Skin epidermis (tissue), 12 donors: Measurements from ENCODE around the gene DENND1A.

Experiments
- H3K27ac ChIP-seq, 21 experiments: fragments of 200-600 bp; sonication (generic) in 11 of 21; one replicate each; pipeline ENCODE4 v1.5.0; 2020; ENCODE audit warnings: mild to moderate bottlenecking in 3 of 21, inconsistent platforms in 2 of 21, moderate library complexity in 2 of 21
- H3K4me3 ChIP-seq, 7 experiments: fragments of 200-600 bp; sonication (generic) in 2 of 7; one replicate each; pipeline ENCODE4 v1.5.0; 2020; ENCODE audit warnings: inconsistent platforms in 2 of 7, mild to moderate bottlenecking in 2 of 7, moderate library complexity in 1 of 7

DENND1A gene

DNA sequence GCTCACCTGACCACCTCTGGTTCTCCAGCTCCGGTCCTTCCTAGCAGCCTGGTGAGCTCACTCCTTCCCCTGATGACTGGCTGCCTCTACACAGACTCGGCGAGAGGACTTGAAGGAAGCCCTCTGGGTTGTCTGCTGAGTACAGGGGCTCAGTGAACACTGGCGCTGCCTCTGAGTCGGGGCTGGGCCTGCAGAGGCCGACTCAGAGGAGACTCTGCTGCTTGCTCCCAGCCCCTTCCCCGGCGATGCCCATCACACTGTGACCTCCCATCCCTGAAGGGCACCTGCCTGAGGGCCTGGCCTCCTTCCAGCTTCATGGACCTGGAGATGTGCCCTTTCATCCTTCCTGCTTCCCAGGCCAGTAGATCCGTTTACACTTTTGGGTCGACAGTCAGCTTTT lies 551.9 kb downstream of the DENND1A start:
- H3K4me3 ChIP-seq = no peak overlapping the region
- H3K27ac ChIP-seq = no peak overlapping the region

- H3K4me3 ChIP-seq = no peak overlapping the region
- H3K27ac ChIP-seq = no peak overlapping the region
These were observed 552.5 kb downstream of the DENND1A start for GRCh38 chr9:123377211-123377971.

DNA sequence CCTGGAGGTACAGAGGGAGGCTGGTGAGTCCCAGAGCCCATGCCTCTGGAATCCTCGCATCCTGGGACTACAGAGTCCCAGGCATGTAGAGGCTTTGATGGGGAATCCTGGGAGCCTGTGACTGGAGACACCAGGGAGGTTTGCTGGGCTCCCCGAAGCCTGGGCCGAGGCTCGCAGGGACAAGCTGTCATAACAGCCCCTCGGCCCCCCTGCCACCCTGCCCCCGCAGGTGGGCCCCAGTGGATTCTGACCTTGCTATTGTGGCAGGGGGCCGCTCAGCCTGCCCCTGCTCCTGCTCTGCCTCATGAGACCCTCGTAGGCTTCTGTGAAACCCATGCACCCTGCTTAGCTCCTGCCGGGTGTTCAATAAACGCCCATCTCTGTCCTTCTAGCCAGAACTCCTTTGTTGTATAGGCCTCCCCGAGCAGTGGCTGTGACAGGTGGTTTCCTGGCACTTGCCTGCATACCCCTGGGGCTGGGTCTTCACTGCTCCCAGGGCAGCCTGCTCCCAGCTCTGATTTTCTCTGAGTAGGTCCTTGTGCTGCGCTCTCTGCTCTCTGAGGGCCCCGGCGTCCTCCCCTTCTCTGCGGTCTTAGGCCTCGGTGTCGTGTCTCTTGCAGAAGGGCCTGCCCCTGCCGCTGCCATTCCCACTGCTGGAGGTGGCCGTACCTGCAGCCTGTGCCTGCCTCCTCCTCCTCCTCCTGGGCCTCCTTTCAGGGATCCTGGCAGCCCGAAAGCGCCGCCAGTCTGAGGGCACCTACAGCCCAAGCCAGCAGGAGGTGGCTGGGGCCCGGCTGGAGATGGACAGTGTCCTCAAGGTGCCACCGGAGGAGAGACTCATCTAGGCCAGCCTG lies 553.5 kb downstream of the DENND1A start:
- Histone ChIP-seq H3K4me3 (no peak overlapping the region), H3K27ac (no peak overlapping the region)

GRCh38 chr9:123375469-123376132 lies 554.3 kb downstream of the DENND1A start:
- no peak overlapping the region for H3K4me3 ChIP-seq
- H3K27ac ChIP-seq = no peak overlapping the region

- no peak overlapping the region for H3K27ac ChIP-seq
- H3K4me3 ChIP-seq = no peak overlapping the region
These were observed 556.0 kb downstream of the DENND1A start for GRCh38 chr9:123373946-123374345.

- Histone ChIP-seq H3K27ac (no peak overlapping the region), H3K4me3 (no peak overlapping the region)
These were observed 556.4 kb downstream of the DENND1A start for GRCh38 chr9:123373447-123373923.

GRCh38 chr9:123372766-123373446 lies 557.0 kb downstream of the DENND1A start:
- Histone ChIP-seq H3K27ac (no peak overlapping the region), H3K4me3 (no peak overlapping the region)

DNA sequence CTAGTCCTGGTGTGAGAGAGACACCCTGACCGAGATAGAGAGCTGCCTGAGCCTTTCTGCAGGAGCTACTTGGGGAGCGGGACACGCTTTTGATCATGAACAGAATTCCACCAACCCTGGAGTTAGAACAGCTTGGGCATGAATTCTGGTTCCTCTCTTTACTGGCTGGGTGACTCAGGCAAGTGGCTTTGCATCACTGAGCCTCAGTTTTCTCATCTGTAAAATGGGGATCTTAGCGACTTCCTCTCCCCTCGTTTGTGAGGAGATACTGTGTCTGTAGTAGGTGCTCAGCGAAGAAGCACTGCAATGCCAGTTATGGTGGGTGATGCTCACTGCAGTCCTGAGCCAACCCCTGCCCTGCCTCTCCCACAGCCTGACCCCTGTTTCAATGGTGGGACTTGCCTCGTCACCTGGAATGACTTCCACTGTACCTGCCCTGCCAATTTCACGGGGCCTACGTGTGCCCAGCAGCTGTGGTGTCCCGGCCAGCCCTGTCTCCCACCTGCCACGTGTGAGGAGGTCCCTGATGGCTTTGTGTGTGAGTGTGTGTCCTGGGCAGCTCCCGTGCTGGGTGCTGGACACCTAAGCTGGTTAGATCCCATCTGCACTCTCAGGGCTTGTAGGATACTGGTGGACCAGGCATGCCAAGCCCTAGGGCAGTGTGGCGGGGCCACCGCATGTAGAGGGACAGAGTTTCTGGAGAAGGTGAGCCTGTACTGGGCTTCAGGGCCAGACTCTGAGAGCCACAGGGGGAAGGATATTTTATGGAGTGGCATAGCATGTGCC lies 557.9 kb downstream of the DENND1A start:
- Histone ChIP-seq H3K4me3 (no peak overlapping the region), H3K27ac (no peak overlapping the region)

DNA sequence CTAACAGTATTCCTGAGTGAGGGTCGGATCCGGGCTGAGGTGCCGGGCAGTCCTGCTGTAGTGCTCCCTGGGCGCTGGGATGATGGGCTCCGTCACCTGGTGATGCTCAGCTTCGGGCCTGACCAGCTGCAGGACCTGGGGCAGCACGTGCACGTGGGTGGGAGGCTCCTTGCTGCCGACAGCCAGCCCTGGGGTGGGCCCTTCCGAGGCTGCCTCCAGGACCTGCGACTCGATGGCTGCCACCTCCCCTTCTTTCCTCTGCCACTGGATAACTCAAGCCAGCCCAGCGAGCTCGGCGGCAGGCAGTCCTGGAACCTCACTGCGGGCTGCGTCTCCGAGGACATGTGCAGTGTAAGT lies 558.7 kb downstream of the DENND1A start:
- Histone ChIP-seq H3K27ac (no peak overlapping the region), H3K4me3 (no peak overlapping the region)

DNA sequence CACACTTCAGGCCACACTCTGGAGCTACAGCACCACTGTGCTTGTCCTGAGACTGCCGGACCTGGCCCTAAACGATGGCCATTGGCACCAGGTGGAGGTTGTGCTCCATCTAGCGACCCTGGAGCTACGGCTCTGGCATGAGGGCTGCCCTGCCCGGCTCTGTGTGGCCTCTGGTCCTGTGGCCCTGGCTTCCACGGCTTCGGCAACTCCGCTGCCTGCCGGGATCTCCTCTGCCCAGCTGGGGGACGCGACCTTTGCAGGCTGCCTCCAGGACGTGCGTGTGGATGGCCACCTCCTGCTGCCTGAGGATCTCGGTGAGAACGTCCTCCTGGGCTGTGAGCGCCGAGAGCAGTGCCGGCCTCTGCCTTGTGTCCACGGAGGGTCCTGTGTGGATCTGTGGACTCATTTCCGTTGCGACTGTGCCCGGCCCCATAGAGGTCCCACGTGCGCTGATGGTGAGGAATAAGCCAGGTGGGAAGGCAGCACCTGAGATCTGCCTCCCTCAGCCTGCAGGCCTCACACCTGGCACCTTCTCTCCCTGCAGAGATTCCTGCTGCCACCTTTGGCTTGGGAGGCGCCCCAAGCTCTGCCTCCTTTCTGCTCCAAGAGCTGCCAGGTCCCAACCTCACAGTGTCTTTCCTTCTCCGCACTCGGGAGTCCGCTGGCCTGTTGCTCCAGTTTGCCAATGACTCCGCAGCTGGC lies 559.2 kb downstream of the DENND1A start:
- Histone ChIP-seq H3K27ac (no peak overlapping the region), H3K4me3 (no peak overlapping the region)

DNA sequence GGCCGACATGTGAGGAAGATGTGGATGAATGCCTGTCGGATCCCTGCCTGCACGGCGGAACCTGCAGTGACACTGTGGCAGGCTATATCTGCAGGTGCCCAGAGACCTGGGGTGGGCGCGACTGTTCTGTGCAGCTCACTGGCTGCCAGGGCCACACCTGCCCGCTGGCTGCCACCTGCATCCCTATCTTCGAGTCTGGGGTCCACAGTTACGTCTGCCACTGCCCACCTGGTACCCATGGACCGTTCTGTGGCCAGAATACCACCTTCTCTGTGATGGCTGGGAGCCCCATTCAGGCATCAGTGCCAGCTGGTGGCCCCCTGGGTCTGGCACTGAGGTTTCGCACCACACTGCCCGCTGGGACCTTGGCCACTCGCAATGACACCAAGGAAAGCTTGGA lies 559.8 kb downstream of the DENND1A start:
- Histone ChIP-seq H3K27ac (no peak overlapping the region), H3K4me3 (no peak overlapping the region)

DNA sequence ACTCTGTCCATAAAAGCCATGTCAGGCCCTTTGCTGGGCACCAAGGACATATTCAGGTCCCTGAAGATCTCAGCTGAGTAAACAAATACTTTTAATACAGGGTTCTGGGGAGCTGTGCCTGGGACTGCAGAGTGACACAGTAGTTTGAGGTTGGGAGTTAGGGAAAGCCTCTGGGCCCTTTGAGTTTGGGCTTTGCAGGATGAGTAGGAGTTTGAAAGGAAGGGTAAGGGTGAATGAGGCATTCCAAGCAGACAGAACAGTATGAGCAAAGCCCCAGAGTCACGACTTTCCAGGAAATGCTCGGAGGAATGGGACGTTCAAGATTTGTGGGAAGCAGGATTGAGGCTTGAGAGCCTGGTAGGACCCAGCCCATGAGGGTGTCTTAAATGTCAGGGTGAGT lies 560.6 kb downstream of the DENND1A start:
- Histone ChIP-seq H3K4me3 (no peak overlapping the region), H3K27ac (no peak overlapping the region)

- H3K4me3 ChIP-seq = no peak overlapping the region
These were observed 561.3 kb downstream of the DENND1A start for GRCh38 chr9:123368536-123369153.

DNA sequence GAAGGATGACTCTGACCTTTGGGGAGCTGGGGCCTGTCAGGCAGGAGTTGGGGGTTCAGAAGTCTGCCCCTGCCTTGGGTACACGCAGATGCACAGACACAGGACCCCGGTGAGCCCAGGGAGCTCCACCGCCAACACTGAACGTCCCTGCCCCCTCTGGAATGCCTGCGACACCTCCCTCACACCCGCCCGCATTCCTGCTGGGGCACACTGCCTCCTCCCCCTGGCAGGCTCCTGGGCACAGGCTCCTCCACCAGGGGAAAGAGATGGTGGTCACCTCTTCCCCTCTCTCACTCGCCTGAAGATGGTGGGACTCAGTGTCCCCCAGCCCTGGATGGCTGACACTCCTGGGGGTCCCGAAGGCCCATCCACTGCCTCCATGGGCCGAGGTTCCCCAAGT lies 561.9 kb downstream of the DENND1A start:
- no peak overlapping the region for H3K27ac ChIP-seq
- no peak overlapping the region for H3K4me3 ChIP-seq

More at GRCh38 chr9:123368536-123369153, 561.3 kb downstream of the DENND1A start:
- no peak overlapping the region for H3K27ac ChIP-seq

DNA sequence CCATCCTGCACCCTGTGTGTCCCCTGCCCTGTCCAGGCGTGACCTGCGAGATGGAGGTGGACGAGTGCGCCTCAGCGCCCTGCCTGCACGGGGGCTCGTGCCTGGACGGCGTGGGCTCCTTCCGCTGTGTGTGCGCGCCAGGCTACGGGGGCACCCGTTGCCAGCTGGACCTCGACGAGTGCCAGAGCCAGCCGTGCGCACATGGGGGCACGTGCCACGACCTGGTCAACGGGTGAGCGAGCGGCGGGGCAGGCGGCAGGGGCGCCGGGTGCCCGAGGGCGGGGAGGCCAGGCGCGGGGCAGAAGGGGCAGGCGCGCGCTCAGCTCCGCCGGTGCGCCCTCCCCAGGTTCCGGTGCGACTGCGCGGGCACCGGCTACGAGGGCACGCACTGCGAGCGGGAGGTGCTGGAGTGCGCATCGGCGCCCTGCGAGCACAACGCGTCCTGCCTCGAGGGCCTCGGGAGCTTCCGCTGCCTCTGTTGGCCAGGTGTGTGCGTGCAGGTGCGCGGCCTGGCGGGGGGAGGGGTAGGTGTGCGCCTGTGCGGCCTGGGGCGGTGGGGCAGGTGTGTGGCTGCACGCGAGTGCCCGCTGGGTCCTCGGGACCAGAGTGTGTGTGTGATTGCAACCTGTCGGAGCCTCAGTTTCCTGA lies 563.9 kb downstream of the DENND1A start:
- Histone ChIP-seq H3K27ac (no peak overlapping the region), H3K4me3 (no peak overlapping the region)

DNA sequence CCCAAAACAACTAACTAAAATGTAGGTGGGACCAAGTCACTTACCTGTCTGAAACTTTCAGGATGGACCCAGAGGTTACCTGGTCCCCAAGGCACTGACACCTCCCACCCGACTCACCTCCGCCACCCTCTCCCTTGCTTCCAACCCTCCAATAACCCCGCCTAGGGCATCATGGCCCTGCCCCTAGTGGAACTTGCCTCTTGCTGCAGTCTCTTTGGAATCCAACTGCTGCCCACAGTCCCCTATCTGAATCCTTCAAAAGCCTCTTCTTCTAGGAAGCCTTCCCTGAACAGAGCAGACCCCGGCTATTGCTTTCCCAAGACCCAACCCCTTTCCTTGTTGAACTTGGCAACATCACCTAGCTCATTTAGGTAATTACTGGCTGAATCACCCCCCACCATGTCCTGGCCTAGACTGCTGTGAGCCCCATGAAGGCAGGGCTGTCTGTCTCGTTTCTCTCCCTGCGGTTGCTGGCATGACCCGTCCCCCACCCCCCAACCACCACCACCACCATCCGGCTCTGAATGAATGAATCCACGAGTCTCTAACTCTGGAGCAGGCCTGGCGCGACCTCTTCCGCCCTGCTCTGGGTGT lies 564.5 kb downstream of the DENND1A start:
- Histone ChIP-seq H3K27ac (no peak overlapping the region), H3K4me3 (no peak overlapping the region)

DNA sequence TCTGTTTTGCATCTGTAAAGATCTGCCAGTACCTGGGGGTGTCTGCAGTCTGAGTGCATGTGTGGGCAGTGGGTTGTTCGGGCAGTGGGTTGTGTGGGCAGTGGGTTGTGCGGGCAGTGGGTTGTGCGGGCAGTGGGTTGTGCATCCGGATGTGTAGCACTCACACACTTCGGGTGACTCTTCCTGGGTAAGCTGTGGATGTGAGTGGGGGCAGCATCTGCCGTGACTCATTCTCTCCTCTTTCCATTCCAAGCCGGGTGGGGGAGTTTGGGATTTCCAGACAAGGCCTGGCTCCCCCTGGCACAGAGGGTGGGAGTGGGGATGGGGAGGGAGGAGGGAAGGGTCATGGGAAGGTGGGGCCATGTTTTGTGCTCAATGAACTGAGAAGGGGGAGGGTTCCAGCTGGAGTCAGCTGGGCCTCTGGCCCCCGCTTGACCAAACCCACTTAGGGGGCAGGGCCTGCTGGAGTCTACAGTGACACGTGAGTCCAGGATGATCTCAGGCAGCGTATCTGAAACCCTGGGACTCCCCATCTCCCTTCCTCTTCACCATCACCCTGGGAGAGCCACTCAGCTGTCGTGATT lies 565.6 kb downstream of the DENND1A start:
- no peak overlapping the region for H3K27ac ChIP-seq
- H3K4me3 ChIP-seq = no peak overlapping the region
